OCI-M2 (cell line): ENCODE measurements around the gene PPP1R10.
"Not testable (repeated sequence)": the region's sequence is repeated elsewhere in the genome, so short reads cannot be mapped to it uniquely, and the experiment has no call there.

ENCODE experiments used
- DNase-seq: peaks from one replicate; lab custom pipeline; 2025; ENCODE audit not compliant: unreplicated experiment; lab: John Stamatoyannopoulos, UW

The PPP1R10 gene

DNA sequence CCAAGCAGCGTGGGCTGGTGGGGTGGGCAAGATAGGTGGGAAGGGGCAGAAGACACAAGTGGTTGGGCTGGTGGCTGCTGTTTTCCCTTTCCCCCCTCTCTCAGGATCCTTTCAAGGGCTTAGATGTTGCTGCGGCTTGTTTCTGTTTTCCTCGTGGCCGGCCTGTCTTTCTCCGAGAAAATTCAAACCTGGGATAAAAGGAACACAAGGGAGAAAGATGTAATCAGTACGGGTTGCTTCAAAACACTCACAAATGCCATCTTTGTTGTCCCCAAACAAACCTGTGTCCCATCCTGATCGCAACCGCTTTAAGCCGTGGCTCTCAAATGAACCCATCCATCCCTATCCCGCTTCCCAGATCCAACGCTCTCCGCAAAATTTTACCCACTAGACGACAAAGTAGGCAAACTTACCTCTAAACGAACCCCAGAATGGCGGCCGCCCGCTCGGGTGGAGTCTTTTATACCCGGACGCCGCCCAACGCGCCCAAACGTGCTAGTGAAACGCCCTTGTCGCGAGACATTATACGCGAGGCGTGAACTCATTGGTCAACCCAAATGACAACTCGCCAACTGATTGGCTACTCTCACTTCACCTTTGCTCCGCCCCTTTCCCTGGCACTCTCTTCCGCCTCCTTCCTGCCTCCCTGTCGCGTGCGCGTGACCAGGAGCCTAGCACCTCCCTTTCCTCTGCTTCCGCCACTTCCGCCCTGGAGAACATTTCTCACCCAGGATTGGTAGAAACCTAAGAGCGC is at the start of gene PPP1R10:
Gene PPP1R10, minus strand, starts transcription at position 433 of the 754 bp plus-strand sequence. CDS start 7,299 bp downstream, outside the sequence.
- peak; percentile 99 for DNase-seq

DNA sequence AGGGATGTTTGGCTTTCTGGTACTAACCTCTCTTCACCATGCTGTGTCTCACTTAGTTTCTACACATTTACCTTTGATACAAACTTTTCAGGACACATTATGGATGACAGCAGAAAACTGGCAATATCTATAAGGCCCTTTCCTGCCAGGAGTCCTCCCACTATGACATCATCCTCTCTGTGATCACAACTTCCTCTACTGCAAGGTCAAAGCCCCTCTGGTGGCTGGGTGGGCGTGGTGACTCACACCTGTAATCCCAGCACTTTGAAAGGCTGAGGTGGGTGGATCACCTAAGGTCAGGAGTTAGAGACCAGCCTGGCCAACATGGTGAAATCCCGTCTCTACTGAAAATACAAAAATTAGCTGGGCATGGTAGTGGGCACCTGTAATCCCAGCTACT is 49.3 kb upstream of the PPP1R10 start:
- DNase-seq = not testable (repeated sequence)

DNA sequence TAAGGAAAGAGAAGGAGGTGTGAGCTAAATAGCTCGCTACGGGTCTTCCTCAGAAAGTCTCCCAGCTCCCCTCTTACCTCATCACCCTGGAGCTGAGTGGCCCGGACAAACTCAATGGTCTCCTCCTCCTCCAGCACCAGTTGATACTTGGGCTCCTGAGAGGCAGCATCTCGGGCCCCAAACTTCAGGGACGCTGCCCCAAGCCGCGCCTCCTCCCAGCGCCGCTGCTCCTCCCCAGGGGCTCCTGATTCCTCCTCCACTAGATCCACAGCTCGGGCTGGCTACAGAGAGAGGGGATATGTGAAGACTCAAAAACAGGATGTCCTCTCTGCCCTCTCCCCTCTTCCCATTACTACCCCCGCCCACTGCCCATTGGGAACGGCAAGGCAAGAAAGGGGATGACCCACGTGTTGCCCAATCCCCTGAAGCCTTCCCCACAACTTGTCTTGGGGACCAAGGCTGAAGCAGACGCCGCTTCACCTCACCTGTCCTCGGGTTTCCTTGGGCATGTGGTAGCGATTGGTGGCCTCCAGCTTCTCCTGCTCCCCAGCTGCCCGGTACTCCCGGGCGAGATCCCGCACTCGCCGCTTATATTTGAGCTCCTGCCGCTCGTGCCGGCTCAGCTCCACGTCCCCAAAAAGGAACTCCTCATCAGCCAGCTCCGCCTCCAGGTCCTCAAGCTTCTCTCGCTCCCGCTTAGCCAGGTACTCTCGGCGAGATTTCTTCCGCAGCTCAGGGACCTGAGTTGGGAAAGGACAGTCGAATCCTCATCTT is 48.1 kb upstream of the PPP1R10 start:
- no peak for DNase-seq

DNA sequence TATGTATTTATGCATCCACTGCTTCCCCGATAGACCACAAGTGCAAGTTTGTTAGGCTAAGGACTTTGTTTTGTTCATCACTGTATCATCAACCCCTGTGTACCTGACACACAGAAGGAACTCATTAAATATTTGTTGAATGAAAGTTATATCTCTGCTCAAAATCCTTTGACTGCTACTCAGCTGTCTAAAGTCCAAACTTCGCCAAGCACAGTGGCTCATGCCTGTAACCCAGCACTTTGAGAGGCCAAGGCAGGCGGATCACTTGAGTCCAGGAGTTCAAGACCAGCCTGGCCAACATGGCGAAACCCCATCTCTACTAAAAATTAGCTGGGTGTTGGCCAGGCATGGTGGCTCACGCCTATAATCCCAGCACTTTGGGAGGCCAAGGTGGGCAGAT is 40.9 kb upstream of the PPP1R10 start:
- not testable (repeated sequence) for DNase-seq

DNA sequence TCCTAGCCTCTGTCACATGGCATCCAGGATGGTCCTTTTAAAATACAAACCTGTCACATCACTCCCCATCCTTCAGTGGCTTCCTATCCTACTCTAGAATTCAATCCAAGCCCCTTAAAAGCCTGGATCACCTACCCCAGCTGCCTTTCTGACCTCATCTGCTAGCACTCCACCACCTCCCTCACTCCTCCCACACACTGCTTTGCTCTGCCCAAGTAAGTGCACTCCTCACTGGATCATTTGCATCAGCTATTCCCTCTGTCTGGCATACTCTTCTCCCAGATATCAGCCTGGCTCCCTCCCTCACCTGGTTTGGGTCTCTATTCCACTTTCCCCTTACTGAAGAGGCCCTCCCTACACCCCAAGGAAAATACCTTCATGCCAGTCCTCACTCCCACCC is 40.4 kb upstream of the PPP1R10 start:
- no peak for DNase-seq

DNA sequence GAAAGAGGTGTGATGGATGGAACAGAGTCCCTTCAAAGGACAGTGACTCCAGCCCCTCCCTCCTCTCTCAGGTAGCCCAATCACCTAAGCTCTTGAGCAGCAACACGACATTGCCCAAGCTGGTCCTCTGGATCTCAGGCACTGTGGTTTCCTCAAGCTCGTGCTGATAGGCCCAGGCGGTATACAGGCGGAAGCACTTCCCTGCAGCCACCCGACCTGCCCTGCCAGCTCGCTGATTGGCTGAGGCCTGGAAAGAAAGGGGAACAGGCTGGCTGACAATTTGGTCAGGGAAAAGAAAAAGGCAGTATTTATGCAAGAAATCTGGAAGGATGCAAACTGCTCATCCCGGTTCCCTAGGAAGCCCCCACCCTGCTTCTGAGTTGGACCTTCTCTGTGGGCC is 39.5 kb upstream of the PPP1R10 start:
- DNase-seq = no peak

DNA sequence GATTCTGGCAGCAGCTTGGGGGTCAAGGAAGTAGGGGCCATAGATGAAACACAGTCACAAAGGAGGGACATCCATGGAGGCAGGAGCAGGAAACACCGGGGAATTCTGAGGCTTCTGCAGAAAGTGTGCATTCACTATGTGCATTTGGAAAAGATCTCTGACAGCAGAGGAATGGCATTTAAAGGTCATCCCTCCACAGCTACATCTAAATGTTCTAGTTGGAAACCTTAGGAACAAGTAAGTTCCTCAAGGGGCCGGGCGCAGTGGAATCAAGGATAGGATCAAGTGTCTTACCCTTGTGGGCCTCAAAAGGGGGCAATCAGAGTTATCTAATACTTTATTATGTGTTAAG is 38.7 kb upstream of the PPP1R10 start:
- DNase-seq = no peak

DNA sequence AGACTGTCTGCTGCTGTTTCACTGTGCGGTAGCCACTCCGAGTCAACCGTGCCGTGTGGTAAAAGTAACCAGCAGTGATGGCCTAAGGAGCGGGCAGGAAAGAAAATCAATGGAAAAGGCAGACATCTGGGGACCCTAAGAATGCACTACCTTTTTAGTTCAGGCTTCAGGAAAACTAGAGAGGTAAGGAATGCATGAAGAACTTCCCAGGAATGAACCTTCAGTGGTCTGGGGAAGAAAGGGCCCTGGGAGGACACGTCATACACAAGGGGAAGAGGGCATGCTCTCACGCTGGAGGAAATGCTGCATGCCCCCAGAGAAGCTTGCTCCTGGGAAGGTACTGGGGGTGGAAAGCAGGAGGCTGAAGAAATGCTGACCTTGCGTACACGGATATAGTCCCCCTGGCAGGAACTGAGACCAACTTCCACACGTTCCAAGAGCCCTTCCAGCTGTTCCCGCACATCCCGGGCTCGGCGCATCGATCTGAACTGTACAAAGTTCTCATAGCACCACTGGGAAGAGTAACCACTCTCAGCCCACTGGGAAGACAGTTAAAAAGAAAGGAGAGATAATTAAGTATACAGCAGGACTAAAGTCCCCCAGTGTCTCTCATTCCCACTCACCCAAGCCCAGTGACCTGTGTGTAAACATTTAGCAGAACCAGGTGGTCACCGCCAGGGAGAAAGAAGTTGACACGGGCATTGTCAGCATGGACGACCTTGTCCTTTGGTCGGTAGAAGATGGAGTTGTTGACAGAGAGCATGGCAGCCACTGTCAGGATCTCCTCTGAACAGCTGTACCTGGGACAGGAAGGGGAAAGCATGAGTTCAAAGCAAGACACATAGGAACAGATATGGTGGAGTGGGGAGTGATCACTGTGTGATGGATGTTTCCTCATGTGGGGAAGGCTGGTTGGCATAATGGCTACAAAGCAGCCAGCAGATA is 38.0 kb upstream of the PPP1R10 start:
- no peak for DNase-seq

DNA sequence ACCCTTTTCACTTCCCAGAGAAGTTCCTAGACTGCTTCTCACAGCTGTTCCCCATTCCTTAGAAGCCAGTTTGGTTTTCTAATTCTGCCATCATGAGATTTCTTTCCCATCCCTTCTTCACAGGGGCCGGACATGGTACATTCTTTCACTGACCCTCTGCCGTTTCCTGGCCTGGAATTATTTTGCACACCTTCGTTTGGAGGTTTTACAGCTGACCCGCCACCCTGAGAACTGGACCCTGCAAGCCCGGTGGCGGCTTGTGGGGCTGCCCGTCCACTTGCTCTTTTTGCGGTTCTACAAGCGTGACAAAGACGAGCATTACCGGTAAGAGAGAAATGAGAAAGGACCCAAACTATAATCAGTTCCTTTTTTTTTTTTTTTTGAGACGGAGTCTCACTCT is 34.1 kb upstream of the PPP1R10 start:
- DNase-seq = no peak

DNA sequence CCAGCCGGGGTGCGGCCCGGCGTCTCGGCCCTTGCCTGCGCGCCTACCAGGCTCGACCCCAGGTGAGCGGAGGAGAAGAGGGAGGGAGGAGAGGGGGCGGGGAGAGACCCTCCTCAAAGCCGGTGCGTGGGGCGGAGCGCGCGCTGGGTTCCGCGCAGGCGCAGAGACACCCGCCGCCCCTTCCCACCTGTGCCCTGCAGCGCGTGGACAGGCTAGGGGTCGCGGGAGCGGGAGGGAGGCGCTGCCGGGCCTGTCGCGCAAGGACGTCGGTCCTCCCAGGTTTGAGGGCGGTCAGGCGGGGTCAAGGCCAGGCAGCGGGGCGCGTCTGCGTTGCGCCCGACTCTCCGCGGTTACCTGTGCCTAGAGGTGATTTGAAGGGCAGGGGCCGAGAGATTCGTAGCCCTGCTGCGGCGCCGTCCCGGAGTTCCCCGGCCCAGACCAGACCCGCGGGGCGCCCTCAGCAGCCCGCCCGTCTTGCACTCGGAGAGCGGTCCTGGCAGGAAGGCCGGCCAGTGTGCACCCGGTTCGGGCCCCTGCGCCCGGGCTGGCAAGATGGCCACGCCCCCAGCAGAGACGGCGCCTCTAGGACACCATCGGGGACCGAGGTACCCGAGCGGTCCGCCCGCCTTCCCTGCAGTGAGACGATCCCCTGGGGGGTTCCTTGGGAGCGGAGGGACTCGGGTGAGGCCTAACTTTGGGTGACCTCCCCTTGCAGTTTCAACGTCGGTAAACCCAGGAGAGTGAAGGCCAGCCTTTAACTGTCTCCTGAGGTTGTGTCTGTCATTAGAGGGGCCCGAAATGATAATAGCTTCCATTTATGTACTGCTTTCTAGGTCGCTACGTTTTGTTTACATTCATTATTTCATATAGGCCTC is 30.4 kb upstream of the PPP1R10 start:
- DNase-seq = peak; percentile 51

DNA sequence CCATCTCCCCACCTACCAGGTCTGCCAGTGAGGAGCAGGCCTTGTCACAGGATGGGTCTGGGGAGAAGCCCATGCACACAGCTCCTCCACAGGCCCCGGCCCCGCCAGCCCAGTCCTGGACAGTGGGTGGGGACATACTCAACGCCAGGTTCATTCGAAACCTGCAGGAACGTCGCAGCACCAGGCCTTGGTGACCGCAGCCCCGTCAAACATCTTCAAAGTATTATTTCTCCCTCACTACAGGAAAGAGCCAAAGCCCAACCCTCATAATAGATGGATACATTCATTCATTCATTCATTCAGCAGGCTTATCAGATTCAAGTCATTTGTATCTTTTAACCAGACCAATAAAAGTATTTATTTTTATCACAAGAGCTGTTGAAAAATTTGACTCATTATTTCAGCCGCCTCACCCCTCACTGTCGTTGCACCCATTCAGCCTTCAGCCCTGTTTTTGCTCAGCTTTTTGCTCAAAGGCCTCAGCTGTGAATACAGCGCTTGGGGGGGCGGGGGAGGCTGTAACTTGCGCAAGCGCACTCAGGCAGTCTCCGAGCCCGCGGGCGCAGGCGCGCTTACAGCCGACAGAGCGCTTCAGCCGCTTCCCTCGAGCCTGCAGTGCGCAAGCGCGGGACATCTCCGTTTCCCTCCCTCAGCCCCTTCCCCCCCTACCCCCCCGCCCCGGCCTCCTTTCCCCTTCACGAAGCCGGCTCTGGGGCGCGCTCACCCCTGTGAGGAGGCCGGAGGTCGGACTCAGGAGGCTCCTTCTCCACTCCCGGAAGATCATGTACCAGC is 29.6 kb upstream of the PPP1R10 start, which contains the start of gene C6orf136:
Gene C6orf136, plus strand, starts transcription at position 684 of the 792 bp plus-strand sequence. Its CDS starts 99 bp downstream, at position 783.
- peak; percentile 59 for DNase-seq

DNA sequence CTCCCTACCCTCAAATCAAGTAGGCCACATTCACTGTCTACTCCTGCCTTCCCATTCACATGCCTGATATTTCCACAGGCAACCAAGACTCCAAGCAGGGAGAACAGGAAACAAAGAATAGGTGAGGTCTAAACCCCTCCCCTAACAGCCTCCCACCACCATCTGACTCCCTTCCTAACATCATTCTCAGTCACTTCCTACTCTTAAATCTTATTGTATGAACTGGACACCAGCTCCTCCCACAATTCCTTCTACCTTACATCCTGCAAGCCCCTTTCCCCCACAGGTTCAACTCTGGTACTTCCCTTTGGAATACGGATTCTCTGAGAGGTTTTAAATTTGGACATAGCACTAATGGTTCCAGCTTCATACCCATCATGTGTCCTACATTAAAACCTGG is 28.9 kb upstream of the PPP1R10 start:
- no peak for DNase-seq

DNA sequence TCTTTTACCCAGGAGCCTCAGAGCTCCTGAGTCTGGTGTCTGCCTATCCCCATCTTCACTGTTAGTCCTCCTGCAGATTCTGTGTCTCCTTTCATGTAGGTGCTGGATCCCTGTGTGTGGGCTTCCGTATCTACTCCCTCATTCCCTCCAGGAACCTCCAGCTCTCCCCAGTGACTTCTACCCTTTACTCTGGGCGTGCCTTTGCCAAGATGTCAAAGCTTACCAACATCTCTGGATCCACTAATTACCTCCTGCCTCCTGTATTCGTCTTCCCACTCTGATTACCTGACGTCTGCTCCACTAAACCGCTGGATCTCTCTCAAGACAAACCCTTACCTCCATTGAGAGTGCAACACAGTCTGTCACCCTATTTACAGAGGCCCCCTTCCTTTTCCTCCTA is 27.7 kb upstream of the PPP1R10 start:
- no peak for DNase-seq

DNA sequence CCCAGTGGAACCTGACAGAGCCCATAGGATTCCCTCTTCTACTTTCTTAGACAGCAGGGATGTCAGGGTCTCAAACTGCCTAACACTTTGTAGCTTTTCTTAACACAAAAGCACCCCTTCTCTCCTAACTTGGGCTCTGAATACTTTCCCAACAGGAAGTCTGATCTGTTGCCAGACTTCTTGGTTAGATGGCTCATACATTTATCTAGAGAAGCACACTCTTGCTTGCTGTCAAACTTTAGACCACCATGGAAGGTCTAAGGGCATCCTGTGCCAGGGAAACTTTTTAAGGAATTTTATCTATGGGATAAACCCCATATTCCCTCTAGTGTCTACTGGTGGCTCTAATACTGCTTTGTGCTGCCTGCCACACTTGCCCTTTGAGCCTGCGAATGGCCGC is 26.6 kb upstream of the PPP1R10 start:
- DNase-seq = no peak

DNA sequence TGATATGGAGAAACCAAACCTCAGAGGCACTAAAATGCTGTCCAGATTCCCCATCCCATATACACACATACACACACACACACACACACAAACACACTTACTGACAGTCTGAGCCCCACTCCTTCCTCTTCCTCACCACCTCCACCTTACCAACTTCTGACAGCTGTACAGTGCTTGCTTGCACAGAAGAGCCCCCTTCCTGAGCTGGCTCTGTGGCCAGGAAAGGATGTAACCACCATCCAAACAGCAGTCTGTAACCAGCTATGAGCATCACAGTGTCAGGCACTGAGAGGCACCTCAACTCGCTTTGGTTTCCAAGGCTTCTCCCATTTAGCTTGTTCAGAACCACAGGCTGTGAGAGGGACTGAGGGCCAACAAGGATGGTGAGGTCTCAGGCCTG is 24.0 kb upstream of the PPP1R10 start:
- DNase-seq = no peak

DNA sequence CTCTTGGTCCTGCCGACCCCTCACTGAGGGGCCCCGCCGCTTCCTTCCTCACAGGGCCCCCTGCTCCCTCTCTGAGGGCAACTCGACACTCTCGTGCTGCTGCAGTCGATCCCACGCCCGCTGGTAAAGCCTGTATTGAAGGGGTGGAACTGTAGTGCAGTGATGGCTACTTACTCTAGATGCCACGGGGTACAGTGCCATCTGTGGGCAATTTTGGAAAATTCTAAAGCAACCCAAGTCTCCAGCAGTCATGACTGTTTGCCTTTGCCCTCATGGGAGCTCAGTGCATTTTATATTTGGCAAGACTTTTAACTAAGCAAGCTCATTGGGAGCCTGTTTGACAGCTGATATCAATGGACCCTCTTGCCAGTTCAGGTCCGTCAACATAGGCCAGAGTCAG is 23.4 kb upstream of the PPP1R10 start:
- DNase-seq = no peak

DNA sequence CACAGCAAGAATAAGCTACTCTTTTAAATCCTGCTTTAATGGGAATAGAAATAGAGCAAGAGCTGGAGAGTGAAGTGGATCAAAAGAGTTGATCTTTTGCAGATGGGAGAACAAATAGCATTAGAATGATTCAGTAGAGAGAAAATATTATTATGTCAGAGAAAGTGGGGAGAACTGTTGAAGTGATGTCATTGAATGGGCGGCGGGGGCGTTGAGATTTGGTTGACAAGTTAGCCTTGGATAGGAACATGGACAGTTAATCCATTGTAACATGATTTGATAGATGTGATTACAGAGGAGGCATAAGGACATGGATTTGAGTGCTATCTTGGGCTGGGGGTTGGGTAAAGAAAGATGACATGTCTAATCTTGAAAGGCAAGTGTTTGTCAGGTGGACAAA is 18.8 kb upstream of the PPP1R10 start:
- no peak for DNase-seq

DNA sequence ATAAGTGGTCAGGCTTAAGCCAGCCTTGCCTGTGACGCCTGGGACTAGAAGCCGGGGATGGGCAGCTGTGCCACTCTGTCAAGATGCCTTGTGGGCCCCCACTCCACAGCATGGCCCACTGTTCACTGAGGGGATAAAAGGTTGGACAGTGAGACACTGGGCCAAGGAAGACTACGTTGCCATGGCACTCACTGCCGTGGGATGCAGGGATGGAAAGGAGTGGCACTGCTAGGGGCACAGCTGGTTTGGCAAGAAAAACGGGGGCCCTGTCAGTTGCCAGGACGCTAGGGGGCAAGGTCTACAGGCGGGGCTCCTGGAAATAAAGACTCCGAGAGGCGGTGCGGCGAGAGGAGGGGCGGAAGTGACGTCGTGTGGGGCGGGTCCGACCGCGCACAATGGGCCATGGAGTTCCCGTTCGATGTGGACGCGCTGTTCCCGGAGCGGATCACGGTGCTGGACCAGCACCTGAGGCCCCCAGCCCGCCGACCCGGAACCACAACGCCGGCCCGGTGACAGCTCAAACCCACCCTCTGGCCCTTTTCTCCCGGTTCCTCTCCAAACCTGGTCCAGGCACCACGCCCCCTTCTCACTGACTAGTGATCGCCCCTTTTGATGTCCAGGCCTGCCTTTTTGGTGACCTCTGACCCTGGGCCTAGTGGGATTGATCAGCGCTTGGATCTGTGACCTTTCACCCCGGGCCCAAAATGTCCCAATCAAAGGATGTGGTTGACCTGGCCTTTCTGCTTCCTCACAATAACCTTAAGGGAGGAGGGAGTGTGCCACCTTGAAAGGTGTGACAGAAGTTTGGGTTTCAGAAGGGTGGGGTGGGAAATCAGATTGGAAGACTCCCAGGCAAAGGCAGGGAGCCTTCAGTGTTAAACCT is 9.7 kb upstream of the PPP1R10 start, which contains the start of gene ATAT1:
Gene ATAT1, plus strand, starts transcription at position 391 of the 883 bp plus-strand sequence.
- DNase-seq = no peak
